HG02884 (cell line): ENCODE results near the gene FAT3.

ENCODE experiments used
- ATAC-seq: cut with Tn5 transposase; IDR thresholded peaks from one replicate; pipeline ENCODE4 v1.9.1; 2021; ENCODE audit warnings: mild to moderate bottlenecking, moderate library complexity; ENCODE audit not compliant: unreplicated experiment

The FAT3 gene

DNA sequence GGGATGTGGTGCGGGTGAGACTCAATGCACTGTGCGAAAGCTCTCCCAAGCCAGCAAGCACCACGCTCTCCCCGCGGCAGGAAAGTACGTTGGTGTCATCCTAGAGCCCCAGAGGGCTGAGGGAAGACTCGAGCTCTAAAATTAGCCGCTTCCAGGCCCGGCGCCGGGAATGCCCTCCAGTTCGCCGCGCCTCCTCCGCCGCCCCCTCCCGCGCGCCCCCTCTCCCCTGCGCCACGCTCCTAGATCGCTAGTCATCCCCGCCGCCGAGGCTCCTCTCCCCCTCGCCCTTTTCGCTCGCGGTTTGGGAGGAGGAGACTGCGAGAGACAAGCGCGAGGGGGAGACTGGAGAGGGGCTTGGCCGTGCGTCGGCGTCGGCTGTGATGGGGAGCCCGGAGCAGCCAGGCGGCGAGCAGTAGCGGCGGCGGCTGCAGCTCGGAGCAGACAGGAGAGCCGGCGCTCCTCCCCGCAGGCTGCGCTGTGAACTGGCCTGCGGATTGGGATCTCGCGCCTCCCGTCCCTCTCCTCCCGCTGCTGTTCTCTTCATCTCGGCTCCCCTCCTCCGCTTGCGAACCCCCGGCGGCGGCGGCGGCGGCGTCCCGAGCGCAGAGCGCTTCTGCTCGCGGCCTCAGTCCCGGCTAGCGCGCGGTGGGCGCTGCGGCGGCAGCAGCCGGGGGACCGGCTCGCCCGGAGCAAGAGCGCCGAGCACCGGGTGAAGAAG lies at the start of gene FAT3:
Gene FAT3 (plus strand): TSS at position 412 of the 718 bp plus-strand sequence. CDS start 127,295 bp downstream, outside the sequence.
- ATAC-seq: no peak

DNA sequence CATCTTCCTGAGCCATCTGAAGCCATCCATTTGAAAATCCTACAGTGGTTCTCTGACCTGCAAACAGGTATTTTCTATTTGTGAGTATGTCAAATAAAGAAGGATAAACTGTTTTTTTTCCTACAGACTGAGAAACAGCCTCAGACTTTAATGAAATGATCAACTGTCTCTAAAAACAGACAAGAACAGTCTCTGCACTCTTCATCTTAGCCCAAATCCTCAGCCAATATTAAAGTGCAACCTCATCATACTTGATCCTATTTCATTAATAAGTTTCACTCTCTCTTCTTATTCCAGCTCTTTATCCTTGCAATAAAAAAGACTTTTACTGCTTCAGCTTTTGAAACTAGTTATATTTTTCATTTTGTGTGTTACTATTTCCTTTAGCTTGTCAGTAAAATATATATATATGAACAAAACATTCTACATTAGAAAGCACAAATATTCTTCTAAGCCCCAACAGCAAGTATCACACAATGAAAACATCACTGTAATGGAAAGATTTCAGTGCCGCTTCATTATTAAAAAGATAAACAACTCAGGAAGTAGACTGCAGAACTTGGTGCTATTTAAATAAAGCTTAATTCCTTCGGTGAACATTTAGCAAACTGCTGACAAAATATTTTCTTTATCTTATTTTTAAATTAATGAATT lies 45.5 kb upstream of the FAT3 start:
- ATAC-seq: no peak

DNA sequence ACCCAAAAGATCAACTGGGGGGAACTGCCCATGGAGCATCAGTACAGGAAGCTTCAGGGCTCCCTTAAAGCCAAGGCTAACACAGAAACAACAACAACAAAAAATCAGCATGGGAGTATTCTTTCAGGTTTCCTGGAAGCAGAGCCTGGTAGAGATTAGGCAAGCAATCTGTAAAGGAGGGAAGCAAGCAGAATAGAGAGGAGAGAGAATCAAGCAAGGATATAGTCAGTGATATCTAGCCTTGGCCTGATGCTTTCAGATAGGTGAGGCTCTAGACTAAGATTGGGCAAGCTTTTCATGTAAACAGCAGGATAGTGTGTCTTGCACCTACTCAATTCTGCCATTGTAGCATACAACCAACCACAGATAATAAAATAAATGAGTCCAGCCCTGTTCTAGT lies 44.4 kb upstream of the FAT3 start:
- ATAC-seq: no peak

DNA sequence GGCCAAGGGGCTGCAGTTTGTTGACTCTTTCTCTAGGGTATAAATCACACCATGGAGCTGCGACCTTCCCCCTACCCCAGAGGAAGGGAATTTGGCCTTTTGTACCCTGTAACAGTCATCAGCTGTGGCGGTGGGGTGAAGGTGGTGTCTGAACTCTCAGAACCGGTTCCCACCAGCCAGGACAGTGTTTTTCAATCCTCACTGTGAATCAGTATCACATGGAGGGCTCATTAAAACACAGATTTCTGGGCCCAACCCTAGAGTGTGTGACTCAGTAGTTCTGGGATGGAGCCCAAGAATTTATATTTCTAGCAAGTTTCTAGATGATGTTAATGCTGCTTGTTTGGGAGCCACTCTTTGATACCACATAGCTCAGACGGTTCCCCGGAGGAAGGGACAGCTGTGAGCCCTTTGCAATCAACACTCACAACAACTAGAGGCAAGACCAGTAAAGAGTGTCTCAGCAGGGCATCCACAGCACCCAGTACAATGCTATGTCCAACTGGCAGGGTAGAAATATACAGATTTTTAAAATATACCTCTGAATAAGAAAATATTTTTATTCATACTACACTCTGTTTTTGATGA lies 43.9 kb upstream of the FAT3 start:
- ATAC-seq: no peak

DNA sequence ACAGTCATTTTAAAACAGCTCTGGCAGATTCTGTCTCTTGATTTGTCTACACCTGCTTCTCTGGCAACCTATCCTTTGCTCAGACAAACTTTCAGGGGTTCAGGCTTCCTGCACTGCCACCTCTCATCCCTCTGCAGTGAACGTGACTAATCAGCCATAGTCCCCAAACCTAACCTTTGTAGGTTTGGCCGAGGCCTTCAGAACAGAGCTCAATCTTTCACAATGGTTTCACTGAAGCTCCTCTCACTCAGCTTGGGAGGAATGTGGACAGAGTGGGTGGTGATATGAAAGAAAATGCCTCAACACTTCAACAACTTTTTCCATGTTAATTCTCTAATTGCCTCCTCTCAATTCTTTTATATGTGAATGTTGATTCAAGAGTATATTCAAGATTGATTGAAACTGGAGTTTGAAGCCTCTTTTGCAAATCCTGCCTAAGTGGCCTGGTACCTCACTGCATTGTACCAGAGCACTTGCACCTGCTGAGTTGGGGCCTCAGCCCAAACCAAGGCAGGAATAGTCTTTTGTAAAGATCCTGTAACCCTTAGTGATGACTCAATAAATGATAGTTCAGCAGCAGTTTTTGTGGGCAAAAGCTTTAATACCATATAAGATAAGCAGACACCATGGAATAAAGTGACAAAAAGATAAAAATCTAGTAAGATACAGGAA lies 33.9 kb upstream of the FAT3 start:
- ATAC-seq: no peak

DNA sequence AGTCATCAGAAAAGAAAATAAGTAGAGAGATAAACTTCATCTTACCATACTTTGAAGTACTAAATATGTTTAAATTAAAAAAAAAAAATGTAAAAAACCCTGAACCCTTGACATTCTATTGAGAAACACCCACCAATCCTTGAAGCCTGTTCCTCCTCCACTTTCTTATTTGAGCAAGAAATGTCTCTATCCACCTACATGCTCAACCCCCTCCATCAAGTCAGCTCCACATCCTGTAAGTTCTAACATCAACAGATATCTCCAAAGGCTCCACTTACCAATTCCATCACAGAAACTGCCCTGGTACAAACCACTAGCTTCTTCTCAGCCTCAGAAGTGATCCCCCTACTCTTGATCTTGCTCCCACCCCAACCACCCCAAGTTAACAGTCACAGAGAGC lies 32.5 kb upstream of the FAT3 start:
- ATAC-seq: no peak

DNA sequence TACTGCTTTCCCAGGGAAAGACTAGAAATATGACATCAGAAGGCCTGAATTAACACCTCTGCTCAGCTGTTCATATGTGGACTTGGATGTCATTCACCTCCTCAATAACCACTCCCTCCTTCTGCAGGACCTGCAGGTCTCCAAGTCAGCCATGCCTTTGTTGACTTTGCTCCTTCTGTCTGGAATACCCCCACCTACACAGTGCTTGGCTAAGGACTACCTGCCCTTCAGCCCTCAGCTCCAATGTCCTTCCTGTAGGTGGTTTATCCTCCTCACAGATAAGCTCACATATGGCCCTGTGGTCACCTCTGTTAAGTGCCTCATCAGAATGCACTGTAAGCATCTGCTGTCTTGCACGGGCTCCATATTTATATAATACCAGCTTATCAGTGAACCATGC lies 26.4 kb upstream of the FAT3 start:
- ATAC-seq: no peak

DNA sequence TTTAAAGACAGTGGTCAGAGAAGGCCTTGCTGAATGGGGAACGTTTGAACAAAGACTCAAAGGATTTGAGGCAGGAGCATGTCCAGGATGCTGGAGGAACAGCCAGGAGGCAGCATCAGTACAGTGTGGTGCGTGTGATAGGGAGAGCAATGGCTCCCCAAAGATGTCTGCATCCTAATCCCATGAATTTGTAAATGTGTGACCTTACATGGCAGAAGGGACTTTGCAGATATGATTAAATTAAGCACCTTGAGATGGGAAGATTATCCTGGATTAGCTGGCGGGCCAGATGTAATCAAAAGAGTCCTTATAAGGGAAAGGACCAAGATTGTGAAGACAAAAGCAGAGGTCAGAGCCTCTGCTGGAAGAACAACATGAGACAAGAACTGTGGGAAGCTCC lies 24.6 kb upstream of the FAT3 start:
- no peak for ATAC-seq

DNA sequence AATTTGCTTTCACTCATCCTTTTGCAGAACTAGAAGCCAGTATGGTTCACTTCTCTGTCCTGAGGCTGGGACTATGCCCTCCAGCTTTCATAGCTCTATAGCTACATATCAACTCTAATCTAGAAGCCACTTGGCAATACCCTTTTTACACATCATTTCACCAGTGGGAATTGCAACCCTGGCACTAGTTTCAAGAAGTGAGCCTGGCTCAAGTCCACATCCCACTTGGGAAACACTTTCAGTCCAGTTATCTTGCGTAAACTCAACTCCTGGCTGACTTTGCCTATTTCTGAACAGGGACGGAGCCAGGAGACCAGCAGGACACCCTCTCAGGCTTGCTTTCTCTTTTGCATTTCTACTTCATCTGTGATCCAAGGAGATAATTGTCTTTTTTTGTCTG lies 19.9 kb upstream of the FAT3 start:
- ATAC-seq: no peak

DNA sequence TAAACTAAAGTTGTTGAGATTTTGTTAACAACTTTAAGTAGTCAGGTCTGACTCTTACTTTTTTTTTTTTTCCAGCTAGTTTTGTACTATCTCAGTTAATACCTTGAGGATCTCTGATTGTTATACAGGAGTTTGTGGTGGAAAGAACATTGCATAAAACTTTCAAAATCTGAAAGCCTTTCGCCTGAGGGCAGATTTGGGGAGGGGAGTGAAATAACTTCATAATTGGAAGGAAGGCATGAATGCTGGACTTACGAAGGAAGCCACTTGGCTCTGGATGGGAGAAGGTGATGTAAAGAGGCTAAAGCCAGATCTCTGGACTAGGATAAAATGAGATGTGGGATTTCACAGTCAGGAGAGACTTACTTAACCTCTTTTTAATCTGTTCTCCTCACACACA lies 18.2 kb upstream of the FAT3 start:
- ATAC-seq: no peak

DNA sequence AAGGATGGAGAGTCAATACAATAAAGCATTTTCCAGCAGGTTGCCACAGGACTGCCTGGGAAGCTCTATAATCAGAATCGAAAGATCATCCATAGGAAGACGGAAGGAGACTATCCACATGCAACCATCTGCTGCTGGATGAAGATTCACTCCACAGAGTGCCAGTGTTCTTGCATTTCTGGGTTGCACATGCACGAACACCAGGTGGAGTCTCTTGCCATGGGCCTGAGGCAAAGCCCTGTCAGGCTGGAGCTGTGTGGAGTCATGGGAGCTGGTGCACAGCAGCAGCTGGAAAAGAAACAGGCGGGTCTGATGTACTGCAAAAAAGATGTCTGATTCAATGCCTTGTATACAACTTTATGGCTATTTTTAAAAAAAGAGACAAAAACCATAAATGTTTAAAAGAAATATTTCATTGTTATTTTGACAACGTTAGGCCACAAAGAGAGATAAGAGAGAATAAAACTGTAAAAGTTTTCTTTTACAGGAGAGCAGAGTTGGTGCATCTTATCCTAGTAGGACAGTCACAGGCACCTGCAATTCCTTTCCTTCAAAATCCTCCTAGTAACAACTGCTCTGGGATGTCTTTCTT lies 12.9 kb upstream of the FAT3 start:
- no peak for ATAC-seq

DNA sequence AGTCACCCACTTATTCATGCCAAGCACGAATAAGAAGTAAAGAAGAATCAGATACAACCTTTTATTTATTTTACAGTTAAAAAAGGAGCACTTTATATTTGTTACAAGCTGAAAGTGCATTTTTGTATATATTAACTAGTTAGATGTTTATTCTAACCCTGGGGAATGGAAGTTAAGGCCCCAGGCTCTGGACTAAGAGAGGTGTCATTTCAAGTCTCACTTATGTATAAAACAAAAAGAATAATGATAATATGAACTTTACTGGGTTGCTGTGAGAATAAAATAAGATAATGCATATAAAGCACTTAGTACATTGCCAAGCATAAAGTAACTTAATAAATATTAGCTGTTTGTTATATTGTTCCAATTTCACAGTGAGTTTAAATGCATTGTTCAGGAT lies 12.1 kb upstream of the FAT3 start:
- no peak for ATAC-seq

DNA sequence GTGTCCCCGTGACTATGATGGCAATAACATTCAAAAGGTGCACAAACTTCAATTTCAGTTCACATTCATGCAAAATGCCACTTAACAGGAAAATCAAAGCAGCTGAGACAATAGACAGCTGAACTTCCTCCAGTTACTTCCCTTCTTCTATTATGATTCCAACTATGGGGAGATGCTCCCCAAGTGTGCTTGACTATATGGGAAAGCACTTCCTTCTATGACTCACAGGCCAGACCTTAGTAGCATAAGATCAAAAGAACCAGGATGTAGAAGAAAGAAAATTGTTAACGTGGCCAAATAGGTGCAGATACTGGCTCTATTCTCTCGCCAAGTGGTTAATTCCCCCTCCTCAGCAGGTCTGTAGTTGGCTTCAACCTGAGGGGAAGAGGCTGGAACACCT lies 7.8 kb upstream of the FAT3 start:
- no peak for ATAC-seq

DNA sequence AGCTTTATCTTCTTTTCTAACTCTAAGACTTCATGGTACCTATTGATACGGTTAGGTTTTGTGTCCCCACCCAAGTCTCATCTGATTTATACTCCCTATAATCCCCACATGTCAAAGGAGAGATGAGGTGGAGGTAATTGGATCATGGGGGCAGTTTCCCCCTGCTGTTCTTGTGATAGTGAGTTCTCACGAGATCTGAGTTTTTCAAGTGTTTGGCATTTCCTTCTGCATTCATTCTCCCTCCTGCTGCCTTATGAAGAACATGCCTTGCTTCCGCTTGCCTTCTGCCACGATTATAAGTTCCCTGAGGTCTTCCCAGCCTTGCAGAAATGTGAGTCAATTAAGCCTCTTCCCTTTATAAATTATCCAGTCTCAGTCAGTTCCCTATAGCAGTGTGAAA lies 5.1 kb upstream of the FAT3 start:
- no peak for ATAC-seq

DNA sequence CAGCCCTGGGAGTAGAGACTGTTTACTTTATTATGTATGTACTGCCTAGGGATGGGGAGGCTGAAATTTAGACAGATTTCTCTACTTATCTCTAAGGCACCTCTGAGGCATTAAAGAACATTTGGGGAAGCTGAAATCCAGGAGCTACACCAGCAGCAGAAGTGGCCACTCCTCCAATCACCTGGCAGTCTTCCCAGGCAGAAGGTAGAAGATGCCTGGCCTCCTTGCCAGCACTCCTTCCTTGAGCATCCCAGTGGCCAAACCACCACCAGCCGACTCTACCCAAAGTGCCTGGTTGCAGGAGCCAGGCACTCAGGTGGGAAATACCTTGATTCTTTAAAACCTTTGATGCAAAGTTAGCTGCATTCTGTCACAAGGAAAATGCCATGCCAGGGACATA lies 1.9 kb upstream of the FAT3 start:
- ATAC-seq: no peak

DNA sequence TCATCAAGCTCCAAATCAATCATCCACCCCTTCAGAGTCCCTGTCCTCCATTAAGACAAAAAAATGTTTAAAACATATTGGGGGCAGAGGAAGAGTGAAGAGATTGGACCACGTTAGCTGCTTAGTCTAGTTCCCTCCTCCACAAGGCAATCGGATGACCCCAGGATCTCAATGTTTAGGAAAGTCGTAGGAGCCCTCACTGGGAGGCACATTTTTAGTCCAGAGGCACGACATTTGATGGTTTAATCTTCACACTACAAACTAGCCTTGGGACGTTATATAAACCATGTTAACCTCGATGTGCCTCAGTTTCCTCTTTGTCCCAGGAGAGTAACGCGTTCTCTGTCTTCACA lies 588 bp upstream of the FAT3 start:
- ATAC-seq: no peak

DNA sequence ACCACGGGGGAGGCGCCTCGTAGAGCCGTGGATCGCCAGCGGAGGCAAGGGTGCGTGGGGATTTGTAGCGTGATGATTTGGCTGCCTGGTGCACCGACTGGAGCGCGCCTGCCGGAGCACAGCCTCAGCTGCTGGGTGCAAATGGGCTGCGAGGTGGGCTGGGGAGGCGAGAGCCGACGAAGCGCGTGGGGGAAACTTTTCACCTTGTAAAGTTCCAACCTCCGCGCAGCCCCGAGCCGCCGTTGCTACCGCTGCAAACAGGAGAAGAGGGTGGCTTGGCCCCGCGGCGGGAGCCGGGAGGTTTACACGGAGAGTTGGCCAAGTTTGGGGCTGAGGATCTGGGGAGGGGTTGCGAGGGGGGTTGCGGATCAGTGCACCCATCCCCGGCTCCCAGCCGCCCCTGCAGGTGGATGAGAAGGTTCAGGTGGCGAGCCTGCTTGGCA lies 528 bp downstream of the FAT3 start:
- no peak for ATAC-seq

DNA sequence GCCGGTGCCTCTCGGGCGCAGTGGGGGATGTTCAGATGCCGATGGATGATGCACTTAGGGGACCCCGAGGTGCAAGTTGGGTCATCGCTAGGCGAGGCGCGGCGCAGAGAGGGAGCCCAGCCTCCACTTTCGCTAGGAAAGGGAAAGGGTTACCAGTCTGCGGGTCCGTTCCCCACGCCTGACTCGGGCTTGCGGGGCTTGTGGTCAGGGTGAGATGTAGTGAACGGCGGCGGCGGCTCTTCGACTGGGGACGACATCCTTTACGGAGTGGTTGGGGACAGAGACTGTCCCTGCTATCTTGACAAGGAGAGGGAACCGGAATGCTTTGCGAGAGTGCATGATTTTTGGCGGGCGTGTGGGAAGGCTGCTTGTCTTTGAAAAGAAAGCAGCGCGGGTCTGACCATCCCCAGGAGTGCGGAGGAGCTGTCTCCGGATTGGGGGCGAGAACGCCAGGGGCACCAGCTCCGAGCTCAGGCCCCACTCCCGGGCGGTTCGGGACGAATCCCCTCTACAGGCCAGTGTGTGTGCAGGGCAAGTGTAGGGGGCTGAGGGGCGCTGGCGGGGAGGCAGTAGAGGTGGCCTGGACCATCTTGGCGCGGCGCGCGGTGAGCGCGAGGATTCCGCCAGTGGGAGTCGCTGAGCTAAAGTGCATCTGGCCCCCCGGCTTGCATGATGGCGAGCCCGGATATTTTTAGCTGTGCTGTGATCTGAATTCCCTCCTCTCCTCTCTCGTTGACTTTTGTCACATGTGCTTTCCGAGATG lies 1.1 kb downstream of the FAT3 start:
- ATAC-seq: no peak

DNA sequence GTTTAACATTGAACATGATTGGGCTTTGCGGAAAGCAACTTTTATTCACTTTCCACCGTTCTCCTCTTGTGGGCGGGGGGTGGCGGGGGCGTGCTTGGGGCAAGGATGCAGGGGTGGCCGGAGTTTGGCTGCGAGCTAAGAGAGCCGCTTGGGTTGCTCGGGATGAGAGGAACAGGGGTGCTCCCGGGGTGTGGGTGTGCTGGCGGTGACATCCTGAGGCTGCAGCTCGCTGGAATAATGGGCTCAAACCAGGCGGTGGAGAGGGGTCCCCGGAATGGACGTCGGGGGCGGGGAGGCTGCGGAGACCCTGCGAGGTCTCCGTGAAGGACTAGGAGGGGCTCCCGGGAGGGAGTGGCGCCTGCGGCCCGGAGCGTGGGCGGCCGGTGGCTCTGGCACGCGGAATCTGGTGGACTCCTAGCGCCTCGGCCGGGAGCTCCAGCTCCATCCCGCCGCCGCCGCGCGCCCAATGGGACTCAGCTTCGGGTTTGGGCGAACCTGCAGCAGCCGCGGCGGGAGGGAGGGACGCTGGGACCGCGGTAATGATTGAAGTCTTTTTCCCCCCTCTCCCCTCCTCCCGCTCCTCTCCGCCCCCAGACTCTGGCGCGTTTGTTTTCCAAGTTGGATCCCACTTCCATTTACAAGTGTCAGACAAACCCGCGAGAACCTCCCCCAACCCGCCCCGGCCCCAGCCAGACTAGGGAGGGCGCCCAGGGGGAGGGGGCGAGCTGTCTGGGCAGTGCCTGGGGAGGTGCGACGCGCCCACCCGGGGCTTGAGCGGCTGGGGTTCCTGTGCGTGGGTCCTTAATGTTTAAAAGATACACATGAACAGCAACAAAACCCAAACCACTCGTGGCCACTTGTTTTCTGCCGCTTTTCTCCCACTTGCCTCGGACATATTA lies 2.0 kb downstream of the FAT3 start:
- no peak for ATAC-seq
